ENCODE data around the gene FAM53B. TPM values are rescaled to one million over a fixed set of nuclear protein-coding genes. Genes with fewer than 3 reads are reported as not detected.

The FAM53B gene
- total RNA-seq, 2 donors from 2014 or later, result 43.3 to 45.2 TPM

- TF ChIP-seq CTCF (IDR thresholded peaks at IDR 0.05), result no peak
- no peak overlapping the region for H3K9ac ChIP-seq (ENCODE audit: low read depth in 2 of 2, low read length in 2 of 2)
- no peaks in the 10 kb centered on the region for H3K9me3 ChIP-seq
- DNase-seq, result no peak
- H3K4me1 ChIP-seq, result no peaks in the 10 kb centered on the region
- intact Hi-C loops (cut with DNase I), result no loop called here
- H3K4me3 ChIP-seq, result no peak overlapping the region
- H3K27ac ChIP-seq, result no peak overlapping the region
- no peaks in the 10 kb centered on the region for H3K36me3 ChIP-seq
- H3K27me3 ChIP-seq, result no peaks in the 10 kb centered on the region
Observed at GRCh38 chr10:124653811-124654651, 90.1 kb downstream of the FAM53B start.

GRCh38 chr10:124653311-124653710, 90.9 kb downstream of the FAM53B start:
- Histone ChIP-seq H3K9ac (ENCODE audit: low read depth in 2 of 2, low read length in 2 of 2) (no peak overlapping the region), H3K27me3 (no peaks in the 10 kb centered on the region), H3K9me3 (no peaks in the 10 kb centered on the region), H3K36me3 (no peaks in the 10 kb centered on the region), H3K4me1 (peaks cover 6% of the 10 kb centered on the region), H3K27ac (no peak overlapping the region), H3K4me3 (no peak overlapping the region)
- intact Hi-C loops (cut with DNase I), result no loop called here
- DNase-seq, result no peak
- TF ChIP-seq CTCF (IDR thresholded peaks at IDR 0.05), result no peak

GRCh38 chr10:124652701-124653100, 91.5 kb downstream of the FAM53B start:
- DNase-seq, result no peak
- H3K4me3 ChIP-seq, result no peak overlapping the region
- H3K9ac ChIP-seq (ENCODE audit: low read depth in 2 of 2, low read length in 2 of 2), result no peak overlapping the region
- H3K36me3 ChIP-seq, result no peaks in the 10 kb centered on the region
- no peak for TF ChIP-seq CTCF (IDR thresholded peaks at IDR 0.05)
- intact Hi-C loops (cut with DNase I), result no loop called here
- peaks cover 11% of the 10 kb centered on the region for H3K4me1 ChIP-seq
- H3K27ac ChIP-seq, result no peak overlapping the region
- no peaks in the 10 kb centered on the region for H3K27me3 ChIP-seq
- H3K9me3 ChIP-seq, result no peaks in the 10 kb centered on the region

GRCh38 chr10:124652200-124652599, 92.0 kb downstream of the FAM53B start:
- no peak for TF ChIP-seq CTCF (IDR thresholded peaks at IDR 0.05)
- Histone ChIP-seq H3K4me1 (peaks cover 16% of the 10 kb centered on the region), H3K9me3 (no peaks in the 10 kb centered on the region), H3K4me3 (no peak overlapping the region), H3K27ac (no peak overlapping the region), H3K27me3 (no peaks in the 10 kb centered on the region), H3K36me3 (no peaks in the 10 kb centered on the region), H3K9ac (ENCODE audit: low read depth in 2 of 2, low read length in 2 of 2) (no peak overlapping the region)
- intact Hi-C loops (cut with DNase I), result no loop called here
- no peak for DNase-seq

- no peak overlapping the region for H3K27ac ChIP-seq
- no peak for DNase-seq
- no peaks in the 10 kb centered on the region for H3K36me3 ChIP-seq
- no peak for TF ChIP-seq CTCF (IDR thresholded peaks at IDR 0.05)
- H3K9me3 ChIP-seq, result no peaks in the 10 kb centered on the region
- intact Hi-C loops (cut with DNase I), result no loop called here
- no peaks in the 10 kb centered on the region for H3K27me3 ChIP-seq
- H3K4me1 ChIP-seq, result peaks cover 23% of the 10 kb centered on the region
- H3K9ac ChIP-seq (ENCODE audit: low read depth in 2 of 2, low read length in 2 of 2), result no peak overlapping the region
- H3K4me3 ChIP-seq, result no peak overlapping the region
Observed at GRCh38 chr10:124651402-124651891, 92.7 kb downstream of the FAM53B start.

All from colonic mucosa (tissue), 4 donors.